Left renal pelvis (tissue), 4 donors: Measurements from ENCODE around the gene PTPN23. TPM values are rescaled to one million over a fixed set of nuclear protein-coding genes. Genes with fewer than 3 reads are reported as not detected.
"Not testable (repeated sequence)": the region's sequence is repeated elsewhere in the genome, so short reads cannot be mapped to it uniquely, and the experiment has no call there.

Experiments used
- DNase-seq, 4 donors: peaks; one replicate each; pipeline ENCODE4 v3.0.0-alpha.2; 2013; ENCODE audit warnings: low read depth in 4 of 4, low spot score in 3 of 4
- polyA plus RNA-seq, 4 donors: library from polyadenylated mRNA; unstranded; fragments of 120-200 nt; gene quantifications; one replicate each; pipeline ENCODE4 v1.2.1, GENCODE V29; 2013; ENCODE audit not compliant: insufficient read length in 4 of 4

Gene PTPN23
- polyA plus RNA-seq, 4 donors, result 21.3 to 35.0 (median 27.2) TPM

DNA sequence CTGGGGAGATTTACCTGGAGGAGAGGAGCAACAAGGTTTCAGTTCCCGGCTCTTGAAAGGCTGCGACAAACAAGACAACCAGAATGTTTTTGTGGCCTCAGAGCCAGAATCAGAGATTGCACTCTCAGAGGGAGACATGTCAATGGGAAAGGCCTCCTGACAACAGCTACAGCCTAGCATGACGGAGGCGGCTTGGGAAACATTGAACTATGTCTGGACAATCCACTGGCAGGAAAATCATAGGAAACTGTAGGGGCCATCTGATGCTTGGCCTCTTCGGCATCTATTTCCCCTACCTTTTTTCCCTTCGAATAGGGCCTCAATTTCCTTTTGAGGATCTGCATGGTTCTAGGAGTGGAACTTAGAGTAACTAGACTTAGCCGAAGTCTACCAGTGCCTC lies 13.2 kb upstream of the PTPN23 start:
- no peak for DNase-seq

GRCh38 chr3:47370020-47370419 lies 10.8 kb upstream of the PTPN23 start:
- not testable (repeated sequence) for DNase-seq

DNA sequence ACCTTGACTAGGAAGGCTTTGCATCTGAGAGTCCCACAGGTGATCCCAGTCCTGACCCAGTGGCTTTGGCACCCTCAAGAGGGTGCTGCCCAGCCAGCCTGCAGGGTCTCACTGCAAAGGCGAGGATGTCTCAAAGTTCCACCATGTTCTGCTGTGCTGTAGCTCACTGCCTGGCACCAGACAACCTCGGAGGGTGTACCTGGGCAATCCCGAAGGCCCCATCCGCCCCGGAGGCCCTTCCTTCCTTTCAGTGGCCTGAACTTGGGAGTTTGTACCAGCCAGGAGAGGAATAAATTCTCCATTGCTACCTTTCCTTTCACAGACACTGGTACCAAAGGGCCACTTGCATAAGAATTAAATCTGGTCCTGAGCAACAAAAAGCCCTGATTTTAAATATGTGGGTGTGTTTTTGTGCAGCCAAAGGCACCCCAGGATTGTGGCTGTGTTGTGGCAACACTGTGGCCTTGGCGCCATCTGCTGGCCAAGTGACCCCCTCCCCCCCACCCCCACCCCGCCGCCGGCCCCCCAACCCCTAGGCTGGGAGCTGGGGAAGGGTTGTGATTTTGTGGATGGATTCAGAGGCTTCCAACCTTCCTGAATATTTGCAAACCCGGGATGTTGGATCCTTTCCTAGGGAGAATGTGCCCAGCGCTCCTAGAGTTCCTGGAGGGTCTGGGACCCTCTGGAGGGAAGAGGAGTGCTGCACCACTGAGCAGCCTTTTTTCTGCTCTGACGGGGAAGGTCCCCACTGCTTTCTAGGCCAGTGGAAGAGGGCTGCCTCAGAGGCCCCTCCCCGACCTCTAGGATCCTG lies 9.7 kb upstream of the PTPN23 start:
- DNase-seq, result no peak

DNA sequence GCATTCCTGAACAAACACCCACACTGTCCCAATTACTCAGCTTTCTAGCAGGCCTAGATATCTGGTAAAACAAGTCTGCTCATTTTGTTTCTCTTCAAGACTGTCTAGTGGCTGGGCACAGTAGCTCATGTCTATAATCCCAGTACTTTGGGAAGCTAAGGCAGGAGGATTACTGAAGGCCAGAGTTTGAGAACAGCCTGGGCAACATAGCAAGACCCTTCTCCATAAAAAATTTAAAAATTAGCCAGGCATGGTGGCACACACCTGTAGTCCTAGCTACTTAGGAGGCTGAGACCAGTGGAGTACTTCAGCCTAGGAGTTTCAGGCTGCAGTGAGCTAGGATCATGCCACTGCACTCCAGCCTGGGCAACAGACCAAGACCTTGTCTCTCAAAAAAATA lies 6.2 kb upstream of the PTPN23 start:
- DNase-seq, result no peak

- DNase-seq, result no peak
These were observed 4.4 kb upstream of the PTPN23 start for GRCh38 chr3:47376393-47376792.

GRCh38 chr3:47377186-47377585 lies 3.6 kb upstream of the PTPN23 start:
- no peak for DNase-seq

DNA sequence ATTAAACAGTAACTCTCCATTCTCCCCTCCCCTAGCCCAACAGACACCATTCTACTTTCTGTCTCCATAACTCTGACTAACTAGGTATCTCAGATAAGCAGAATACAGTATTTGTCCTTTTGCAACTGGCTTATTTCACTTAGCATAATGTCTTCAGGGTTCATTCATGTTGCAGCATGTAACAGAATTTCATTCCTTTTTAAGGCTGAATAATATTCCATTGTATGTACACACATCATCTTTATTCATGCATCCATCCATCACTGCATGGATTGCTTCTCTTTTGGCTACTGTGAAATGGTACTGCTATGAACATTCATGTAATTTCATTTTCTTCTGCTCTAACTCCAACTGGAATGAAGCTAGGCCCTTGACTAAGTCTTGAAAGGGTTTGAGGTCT lies 2.0 kb upstream of the PTPN23 start:
- DNase-seq, result no peak

DNA sequence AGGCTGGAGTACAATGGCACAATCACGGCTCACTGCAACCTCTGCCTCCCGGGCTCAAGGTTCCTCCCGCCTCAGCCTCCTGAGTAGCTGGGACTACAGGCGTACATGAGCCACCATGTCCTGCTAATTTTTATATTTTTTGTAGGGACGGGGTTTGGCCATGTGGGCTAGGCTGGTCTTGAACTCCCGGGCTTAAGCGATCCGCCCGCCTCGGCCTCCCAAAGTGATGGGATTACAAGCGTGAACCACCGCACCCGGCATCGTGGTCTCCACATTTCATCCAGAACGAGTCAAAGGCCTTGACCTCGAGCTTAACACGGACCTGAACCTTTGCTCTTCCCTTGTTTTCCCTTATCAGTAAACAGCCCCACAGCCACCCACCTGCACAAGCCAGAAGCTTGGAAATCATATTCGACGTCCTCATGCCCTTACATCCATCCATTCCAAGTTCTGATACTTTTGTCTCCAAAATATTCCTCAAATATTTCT lies 1.4 kb upstream of the PTPN23 start:
- no peak for DNase-seq

DNA sequence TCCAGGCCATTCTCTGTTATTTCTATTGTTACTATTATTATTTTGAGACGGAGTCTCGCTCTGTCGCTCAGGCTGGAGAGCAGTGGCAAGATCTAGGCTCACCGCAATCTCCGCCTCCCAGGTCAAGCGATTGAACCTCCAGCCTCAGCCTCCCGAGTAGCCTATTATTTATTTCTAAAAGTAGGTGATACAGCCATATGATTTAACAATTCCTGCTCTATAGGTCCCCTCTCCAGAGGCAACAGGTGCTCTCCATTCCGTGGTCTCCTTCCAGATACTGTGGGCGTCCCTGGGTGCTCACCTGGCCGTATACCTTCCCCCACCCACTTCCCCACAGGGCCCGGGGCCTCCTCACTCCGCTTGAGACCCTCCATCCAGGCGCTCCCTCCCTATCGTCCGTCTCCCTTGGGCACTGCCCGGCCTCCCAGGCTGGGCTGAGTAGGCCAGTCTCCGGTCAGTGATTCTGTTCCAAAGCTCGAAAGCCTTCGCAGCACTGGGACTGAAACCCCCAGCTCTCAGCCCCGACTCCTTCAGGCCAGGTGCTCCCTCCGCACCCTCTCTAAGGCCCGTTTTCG lies 708 bp upstream of the PTPN23 start:
- DNase-seq, result no peak

GRCh38 chr3:47381317-47382157 lies 716 bp downstream of the PTPN23 start:
- DNase-seq, result peak; percentile 72 to 78 (median 74)

DNA sequence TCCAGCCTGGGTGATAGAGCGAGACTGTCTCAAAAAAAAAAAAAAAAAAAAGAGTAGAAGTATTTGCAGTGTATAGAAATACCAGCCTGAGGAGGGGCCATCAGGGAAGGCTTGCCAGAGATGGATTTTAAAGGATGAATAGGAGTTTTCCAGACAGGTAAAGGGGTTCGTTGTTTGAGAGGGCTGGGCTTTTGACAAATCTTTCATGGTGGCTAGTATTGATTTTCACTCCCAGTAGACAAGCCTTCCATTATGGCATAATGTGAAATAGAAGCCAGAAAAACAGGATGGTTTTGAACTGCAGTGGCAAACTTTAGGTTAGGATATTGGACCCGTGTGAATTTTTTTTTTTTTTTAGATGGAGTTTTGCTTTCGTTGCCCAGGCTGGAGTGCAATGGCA lies 3.6 kb downstream of the PTPN23 start:
- no peak for DNase-seq

GRCh38 chr3:47385007-47385406 lies 4.2 kb downstream of the PTPN23 start:
- no peak for DNase-seq

GRCh38 chr3:47385796-47386195 lies 5.0 kb downstream of the PTPN23 start:
- no peak for DNase-seq

DNA sequence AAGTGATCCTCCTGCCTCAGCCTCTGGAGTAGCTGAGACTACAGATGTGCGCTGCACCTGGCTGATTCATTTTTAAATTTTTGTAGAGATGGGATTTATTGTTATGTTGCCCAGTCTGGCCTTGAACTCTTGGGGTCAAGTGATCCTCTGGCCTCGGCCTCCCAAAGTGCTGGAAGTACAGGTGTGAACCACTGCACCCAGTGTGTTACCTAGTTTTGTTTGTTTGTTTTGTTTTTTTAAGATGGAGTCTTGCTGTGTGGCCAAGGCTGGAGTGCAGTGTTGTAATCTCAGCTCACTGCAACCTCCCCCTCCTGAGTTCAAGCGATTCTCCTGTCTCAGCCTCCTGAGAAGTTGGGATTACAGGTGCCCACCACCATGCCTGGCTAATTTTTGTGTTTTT lies 12.1 kb downstream of the PTPN23 start:
- DNase-seq, result no peak

- no peak for DNase-seq
These were observed 13.5 kb downstream of the PTPN23 start for GRCh38 chr3:47394140-47394870.

GRCh38 chr3:47394881-47395280 lies 14.1 kb downstream of the PTPN23 start:
- no peak for DNase-seq

- no peak for DNase-seq
These were observed 17.4 kb downstream of the PTPN23 start for GRCh38 chr3:47398228-47398627.

DNA sequence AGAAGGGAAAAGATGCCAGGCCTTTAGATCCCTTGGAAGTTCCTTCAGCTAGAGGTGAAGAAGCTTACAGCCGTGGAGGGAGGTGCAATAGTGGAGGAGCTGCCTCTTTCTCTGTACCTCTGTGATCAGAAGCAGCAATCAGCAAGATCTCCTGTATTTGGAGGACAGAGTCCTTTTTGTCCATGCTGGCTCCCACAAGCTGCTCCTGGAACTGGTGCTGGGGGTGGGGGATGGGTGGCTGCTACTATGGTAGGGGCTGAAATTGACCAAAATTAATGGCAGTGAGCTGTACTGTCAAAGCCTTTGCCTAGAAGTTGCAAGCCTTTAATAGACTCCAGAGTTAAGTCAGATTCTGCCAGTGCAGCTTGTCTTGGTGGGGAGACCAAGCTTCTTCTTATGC lies 18.2 kb downstream of the PTPN23 start:
- no peak for DNase-seq

- no peak for DNase-seq
These were observed 18.9 kb downstream of the PTPN23 start for GRCh38 chr3:47399531-47400270.

GRCh38 chr3:47404431-47404876 lies 23.6 kb downstream of the PTPN23 start:
- DNase-seq, result no peak
